ENCODE data around the gene SPAG9. TPM values are rescaled to one million over a fixed set of nuclear protein-coding genes. Genes with fewer than 3 reads are reported as not detected.

The SPAG9 gene
- 100 to 1,000 TPM in 1 of 2 donors, 10 to 100 TPM in 1; 50.4 to 127 TPM for total RNA-seq

GRCh38 chr17:51120739-51121619, at the start of gene SPAG9:
TSS of gene SPAG9 (minus strand) at chr17:51120868. CDS start at chr17:51120656, 212 bp downstream.
- Mint-ChIP-seq H3K9me3 (no peaks in the 10 kb centered on the region), H3K4me1 (peaks cover 27% of the 10 kb centered on the region), H3K27ac (peak within 1 kb of the TSS; percentile 100), H3K4me3 (peak within 1 kb of the TSS; percentile 100), H3K36me3 (ENCODE audit: low read depth) (peaks cover 50% of the 10 kb centered on the region), H3K27me3 (no peaks in the 10 kb centered on the region)
- peak; percentile 67 for ATAC-seq (replicated peaks)

GRCh38 chr17:51169340-51169739, 48.7 kb upstream of the SPAG9 start:
- Mint-ChIP-seq H3K4me3 (peak overlapping the region; percentile 29), H3K4me1 (peaks cover 25% of the 10 kb centered on the region), H3K36me3 (ENCODE audit: low read depth) (peaks cover 80% of the 10 kb centered on the region), H3K27me3 (no peaks in the 10 kb centered on the region), H3K9me3 (no peaks in the 10 kb centered on the region), H3K27ac (peak overlapping the region; percentile 81)
- ATAC-seq (replicated peaks) = no peak

GRCh38 chr17:51166987-51167931, 46.6 kb upstream of the SPAG9 start:
- ATAC-seq (replicated peaks) = peak; percentile 63
- H3K4me3 Mint-ChIP-seq = peak overlapping the region; percentile 88
- H3K9me3 Mint-ChIP-seq = no peaks in the 10 kb centered on the region
- peak overlapping the region; percentile 82 for H3K27ac Mint-ChIP-seq
- H3K27me3 Mint-ChIP-seq = no peaks in the 10 kb centered on the region
- H3K4me1 Mint-ChIP-seq = peaks cover 25% of the 10 kb centered on the region
- H3K36me3 Mint-ChIP-seq (ENCODE audit: low read depth) = peaks cover 83% of the 10 kb centered on the region

- Mint-ChIP-seq H3K4me1 (peaks cover 25% of the 10 kb centered on the region), H3K36me3 (ENCODE audit: low read depth) (peaks cover 83% of the 10 kb centered on the region), H3K9me3 (no peaks in the 10 kb centered on the region), H3K4me3 (peak within 1 kb of the TSS; percentile 88), H3K27me3 (no peaks in the 10 kb centered on the region), H3K27ac (peak within 1 kb of the TSS; percentile 95)
- peak; percentile 87 for ATAC-seq (replicated peaks)
Observed at GRCh38 chr17:51166198-51166986, 45.7 kb upstream of the SPAG9 start, which contains the start of gene NME2. TSS of gene NME2 (plus strand) at chr17:51166411. CDS start at chr17:51166831, 420 bp downstream.

GRCh38 chr17:51165680-51166197, 45.1 kb upstream of the SPAG9 start:
- peaks cover 83% of the 10 kb centered on the region for H3K36me3 Mint-ChIP-seq (ENCODE audit: low read depth)
- peak overlapping the region; percentile 88 for H3K4me3 Mint-ChIP-seq
- H3K4me1 Mint-ChIP-seq = peaks cover 21% of the 10 kb centered on the region
- H3K27ac Mint-ChIP-seq = peak overlapping the region; percentile 95
- ATAC-seq (replicated peaks) = peak; percentile 33
- H3K9me3 Mint-ChIP-seq = no peaks in the 10 kb centered on the region
- no peaks in the 10 kb centered on the region for H3K27me3 Mint-ChIP-seq

- Mint-ChIP-seq H3K27me3 (no peaks in the 10 kb centered on the region), H3K9me3 (no peaks in the 10 kb centered on the region), H3K4me3 (peak overlapping the region; percentile 88), H3K27ac (peak overlapping the region; percentile 95), H3K4me1 (peaks cover 21% of the 10 kb centered on the region), H3K36me3 (ENCODE audit: low read depth) (peaks cover 83% of the 10 kb centered on the region)
- no peak for ATAC-seq (replicated peaks)
Observed at GRCh38 chr17:51164911-51165679, 44.4 kb upstream of the SPAG9 start.

GRCh38 chr17:51161541-51161940, 40.9 kb upstream of the SPAG9 start:
- Mint-ChIP-seq H3K4me3 (no peak overlapping the region), H3K36me3 (ENCODE audit: low read depth) (peaks cover 58% of the 10 kb centered on the region), H3K4me1 (peaks cover 14% of the 10 kb centered on the region), H3K27me3 (no peaks in the 10 kb centered on the region), H3K9me3 (no peaks in the 10 kb centered on the region), H3K27ac (no peak overlapping the region)
- no peak for ATAC-seq (replicated peaks)

- H3K4me3 Mint-ChIP-seq = no peak overlapping the region
- H3K27ac Mint-ChIP-seq = no peak overlapping the region
- H3K9me3 Mint-ChIP-seq = no peaks in the 10 kb centered on the region
- no peak for ATAC-seq (replicated peaks)
- H3K36me3 Mint-ChIP-seq (ENCODE audit: low read depth) = peaks cover 48% of the 10 kb centered on the region
- H3K4me1 Mint-ChIP-seq = peaks cover 4% of the 10 kb centered on the region
- H3K27me3 Mint-ChIP-seq = no peaks in the 10 kb centered on the region
Observed at GRCh38 chr17:51159604-51160003, 38.9 kb upstream of the SPAG9 start.

GRCh38 chr17:51155416-51155815, 34.7 kb upstream of the SPAG9 start:
- H3K4me3 Mint-ChIP-seq = no peak overlapping the region
- no peak for ATAC-seq (replicated peaks)
- no peak overlapping the region for H3K27ac Mint-ChIP-seq
- peaks cover 4% of the 10 kb centered on the region for H3K4me1 Mint-ChIP-seq
- no peaks in the 10 kb centered on the region for H3K9me3 Mint-ChIP-seq
- peaks cover 10% of the 10 kb centered on the region for H3K36me3 Mint-ChIP-seq (ENCODE audit: low read depth)
- H3K27me3 Mint-ChIP-seq = no peaks in the 10 kb centered on the region

- Mint-ChIP-seq H3K4me1 (peaks cover 4% of the 10 kb centered on the region), H3K27me3 (no peaks in the 10 kb centered on the region), H3K4me3 (no peak overlapping the region), H3K36me3 (ENCODE audit: low read depth) (no peaks in the 10 kb centered on the region), H3K27ac (no peak overlapping the region), H3K9me3 (no peaks in the 10 kb centered on the region)
- ATAC-seq (replicated peaks) = no peak
Observed at GRCh38 chr17:51154176-51154575, 33.5 kb upstream of the SPAG9 start.

GRCh38 chr17:51153210-51154072, 32.8 kb upstream of the SPAG9 start, which contains the start of gene NME1:
TSS of gene NME1 (plus strand) at chr17:51153559. CDS start at chr17:51155655, 2,096 bp downstream.
- H3K27me3 Mint-ChIP-seq = no peaks in the 10 kb centered on the region
- no peaks in the 10 kb centered on the region for H3K36me3 Mint-ChIP-seq (ENCODE audit: low read depth)
- peaks cover 4% of the 10 kb centered on the region for H3K4me1 Mint-ChIP-seq
- peak; percentile 94 for ATAC-seq (replicated peaks)
- H3K27ac Mint-ChIP-seq = no peak within 1 kb of the TSS
- no peaks in the 10 kb centered on the region for H3K9me3 Mint-ChIP-seq
- no peak within 1 kb of the TSS for H3K4me3 Mint-ChIP-seq

GRCh38 chr17:51152766-51153209, 32.1 kb upstream of the SPAG9 start:
- Mint-ChIP-seq H3K27me3 (no peaks in the 10 kb centered on the region), H3K27ac (no peak overlapping the region), H3K36me3 (ENCODE audit: low read depth) (no peaks in the 10 kb centered on the region), H3K4me1 (peaks cover 6% of the 10 kb centered on the region), H3K9me3 (no peaks in the 10 kb centered on the region), H3K4me3 (no peak overlapping the region)
- no peak for ATAC-seq (replicated peaks)

All from activated T-helper 17 cell treated with anti-CD3 and anti-CD28 coated beads, Interleukin-2, amount 50 U/mL, for 72 hours (primary cell).